Measurements from ENCODE around the gene FKBP4.

The FKBP4 gene

GRCh38 chr12:2825132-2825531 is 30.4 kb downstream of the FKBP4 start:
- DNase-seq (ENCODE audit: low read depth): no peak
- no peak overlapping the region for H3K4me3 ChIP-seq (ENCODE audit: control insufficient read depth, low read depth, low read length)
- TF ChIP-seq, protein P1, sequence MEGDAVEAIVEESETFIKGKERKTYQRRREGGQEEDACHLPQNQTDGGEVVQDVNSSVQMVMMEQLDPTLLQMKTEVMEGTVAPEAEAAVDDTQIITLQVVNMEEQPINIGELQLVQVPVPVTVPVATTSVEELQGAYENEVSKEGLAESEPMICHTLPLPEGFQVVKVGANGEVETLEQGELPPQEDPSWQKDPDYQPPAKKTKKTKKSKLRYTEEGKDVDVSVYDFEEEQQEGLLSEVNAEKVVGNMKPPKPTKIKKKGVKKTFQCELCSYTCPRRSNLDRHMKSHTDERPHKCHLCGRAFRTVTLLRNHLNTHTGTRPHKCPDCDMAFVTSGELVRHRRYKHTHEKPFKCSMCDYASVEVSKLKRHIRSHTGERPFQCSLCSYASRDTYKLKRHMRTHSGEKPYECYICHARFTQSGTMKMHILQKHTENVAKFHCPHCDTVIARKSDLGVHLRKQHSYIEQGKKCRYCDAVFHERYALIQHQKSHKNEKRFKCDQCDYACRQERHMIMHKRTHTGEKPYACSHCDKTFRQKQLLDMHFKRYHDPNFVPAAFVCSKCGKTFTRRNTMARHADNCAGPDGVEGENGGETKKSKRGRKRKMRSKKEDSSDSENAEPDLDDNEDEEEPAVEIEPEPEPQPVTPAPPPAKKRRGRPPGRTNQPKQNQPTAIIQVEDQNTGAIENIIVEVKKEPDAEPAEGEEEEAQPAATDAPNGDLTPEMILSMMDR (conservative IDR thresholded peaks at IDR 0.05; ENCODE audit: control insufficient read depth, insufficient read depth, low read depth, low read length): no peak

- DNase-seq (ENCODE audit: low read depth): no peak
- TF ChIP-seq, protein P1 (conservative IDR thresholded peaks at IDR 0.05; ENCODE audit: control insufficient read depth, insufficient read depth, low read depth, low read length): no peak
- no peak overlapping the region for H3K4me3 ChIP-seq (ENCODE audit: control insufficient read depth, low read depth, low read length)
Observed at GRCh38 chr12:2826036-2826435, 31.3 kb downstream of the FKBP4 start.

DNA sequence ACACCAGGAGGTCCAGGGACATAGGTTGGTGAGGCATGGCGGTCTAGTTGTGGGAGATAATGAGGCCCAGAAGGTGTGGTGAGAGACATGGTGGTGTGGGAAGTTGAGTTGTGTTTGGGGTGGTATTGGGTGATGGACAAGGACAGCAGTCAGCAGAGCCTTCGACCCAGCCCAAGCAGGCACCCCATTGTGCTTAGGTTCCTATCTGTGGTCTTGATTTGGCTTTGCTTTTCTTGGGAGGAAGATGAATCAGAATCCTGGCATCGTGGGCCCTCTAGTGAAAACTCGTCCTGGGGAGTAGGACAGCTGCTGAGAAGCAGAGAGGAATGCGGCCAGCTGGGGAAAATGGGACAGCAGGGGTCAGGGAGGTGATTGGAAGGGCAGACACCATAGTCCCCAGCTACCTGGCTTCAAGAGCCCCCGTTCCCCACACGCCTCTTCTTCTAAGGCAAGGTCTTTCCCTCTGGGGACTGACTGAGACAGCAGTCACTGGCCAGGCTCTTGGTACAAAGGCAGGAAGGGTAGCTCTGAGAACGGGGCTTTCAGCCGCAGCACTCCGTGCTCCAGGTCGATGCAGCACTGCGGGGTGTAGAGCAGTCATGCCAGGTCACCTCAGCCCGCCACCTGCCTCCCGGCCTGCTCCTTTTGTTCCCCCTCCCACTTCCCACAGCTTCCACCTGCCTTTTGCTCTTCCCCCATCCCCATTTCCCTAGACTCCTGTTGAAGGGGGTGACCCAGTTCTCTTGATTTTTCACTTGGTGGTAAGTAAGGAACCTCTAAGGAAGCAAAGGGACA is 32.1 kb downstream of the FKBP4 start:
- DNase-seq (ENCODE audit: low read depth): no peak
- TF ChIP-seq, protein P1 (conservative IDR thresholded peaks at IDR 0.05; ENCODE audit: control insufficient read depth, insufficient read depth, low read depth, low read length): no peak

GRCh38 chr12:2829275-2829674 is 34.5 kb downstream of the FKBP4 start:
- DNase-seq (ENCODE audit: low read depth): no peak
- no peak overlapping the region for H3K4me3 ChIP-seq (ENCODE audit: control insufficient read depth, low read depth, low read length)
- TF ChIP-seq, protein P1 (conservative IDR thresholded peaks at IDR 0.05; ENCODE audit: control insufficient read depth, insufficient read depth, low read depth, low read length): no peak

More for the DNA sequence above, 32.1 kb downstream of the FKBP4 start:
- H3K4me3 ChIP-seq (ENCODE audit: control insufficient read depth, low read depth, low read length): no peak overlapping the region

DNA sequence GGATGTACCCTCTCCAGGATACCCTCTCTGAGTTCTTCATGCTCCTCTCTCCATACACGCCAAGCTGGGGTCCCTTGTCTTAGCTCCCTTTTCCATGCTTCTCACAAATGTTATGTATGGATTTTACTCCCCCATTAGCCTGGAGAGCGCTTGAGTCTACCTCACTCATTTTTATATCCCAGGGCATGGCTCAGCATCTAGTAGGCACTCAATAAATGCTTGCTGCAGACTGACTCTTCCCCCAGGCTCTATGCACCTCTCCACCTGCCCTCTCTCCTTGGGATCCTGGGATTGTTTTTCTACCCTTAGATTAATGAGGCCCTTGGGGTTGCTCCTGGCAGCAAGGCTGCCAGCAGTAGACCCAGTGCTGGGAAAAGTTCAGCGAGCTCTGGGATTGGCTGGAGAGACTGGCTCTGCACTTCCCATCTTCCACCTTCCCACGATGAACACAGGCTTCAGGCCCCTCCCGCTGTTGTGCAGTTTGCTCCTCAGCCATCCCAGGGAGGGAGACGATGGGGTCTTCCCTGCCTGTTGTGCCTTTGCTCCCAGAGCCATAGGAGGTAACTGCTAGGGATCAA is 37.9 kb downstream of the FKBP4 start:
- DNase-seq (ENCODE audit: low read depth): no peak
- H3K4me3 ChIP-seq (ENCODE audit: control insufficient read depth, low read depth, low read length): no peak overlapping the region
- TF ChIP-seq, protein P1 (conservative IDR thresholded peaks at IDR 0.05; ENCODE audit: control insufficient read depth, insufficient read depth, low read depth, low read length): no peak

DNA sequence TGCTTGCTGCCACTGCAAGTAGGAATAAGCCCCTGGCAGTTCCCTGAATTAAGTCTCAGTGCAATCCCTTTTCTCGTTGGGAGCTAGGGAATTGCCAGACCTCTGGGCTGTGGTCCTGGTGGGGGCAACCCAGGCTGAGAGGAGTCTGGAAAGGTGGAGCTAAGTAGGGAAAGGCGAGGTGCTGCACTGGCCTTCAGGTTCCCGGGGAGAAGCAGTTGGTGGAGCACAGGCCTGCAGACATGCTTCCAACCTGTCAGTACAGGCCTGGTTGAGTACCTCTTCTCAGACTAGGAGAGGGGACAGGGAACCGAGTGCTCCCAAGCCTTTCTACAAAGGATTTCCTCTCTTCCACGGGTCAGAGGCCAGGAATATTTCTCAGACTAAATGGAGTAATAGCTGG is 38.6 kb downstream of the FKBP4 start:
- TF ChIP-seq, protein P1 (conservative IDR thresholded peaks at IDR 0.05; ENCODE audit: control insufficient read depth, insufficient read depth, low read depth, low read length): no peak
- no peak for DNase-seq (ENCODE audit: low read depth)
- H3K4me3 ChIP-seq (ENCODE audit: control insufficient read depth, low read depth, low read length): no peak overlapping the region
